ENCODE data around the gene MYO9B. TPM values are rescaled to one million over a fixed set of nuclear protein-coding genes. Genes with fewer than 3 reads are reported as not detected.

MYO9B gene
- total RNA-seq, 1 experiment from 2014 or later = 74.6 TPM

- TF ChIP-seq CTCF (IDR thresholded peaks at IDR 0.05 in 2 of 3, conservative IDR thresholded peaks at IDR 0.05 in 1 of 3; ENCODE audit: borderline replicate concordance in 1 of 3, insufficient read depth in 1 of 3, low read depth in 2 of 3, low read length in 2 of 3) (no peak), POLR2A (IDR thresholded peaks at IDR 0.05; ENCODE audit: borderline replicate concordance, extremely low read depth, insufficient read depth, insufficient read length) (no peak), TCF7L2 (IDR thresholded peaks at IDR 0.05; ENCODE audit: borderline replicate concordance, extremely low read depth, insufficient read depth, insufficient read length) (no peak), ZNF274 (IDR thresholded peaks at IDR 0.05; ENCODE audit: low read depth, low read length) (no peak), SIN3A (IDR thresholded peaks at IDR 0.05; ENCODE audit: low read depth) (no peak), YY1 (IDR thresholded peaks at IDR 0.05; ENCODE audit: extremely low read depth, insufficient replicate concordance, low read depth, low read length) (no peak), FOSL1 (IDR thresholded peaks at IDR 0.05; ENCODE audit: low read depth) (no peak), CEBPB (IDR thresholded peaks at IDR 0.05; ENCODE audit: low read depth) (no peak), ELF1 (IDR thresholded peaks at IDR 0.05; ENCODE audit: borderline replicate concordance, low read depth) (no peak), JUND (IDR thresholded peaks at IDR 0.05) (no peak), RAD21 (IDR thresholded peaks at IDR 0.05; ENCODE audit: low read depth) (no peak)
Measured at GRCh38 chr19:17183858-17184321, 108.3 kb downstream of the MYO9B start (continued).

GRCh38 chr19:17184371-17184841, 108.8 kb downstream of the MYO9B start:
- DNase-seq (ENCODE audit: low read depth, low spot score) (no peak), ATAC-seq (no peak)
- no peak overlapping the region for H3K4me2 ChIP-seq (ENCODE audit: low read length)
- TF ChIP-seq CEBPB (IDR thresholded peaks at IDR 0.05; ENCODE audit: low read depth) (no peak), ZNF274 (IDR thresholded peaks at IDR 0.05; ENCODE audit: low read depth, low read length) (no peak)
- peaks cover 0 to 8% of the 10 kb centered on the region in 2 experiments; a peak in 3 of 4 replicates for H3K36me3 ChIP-seq (ENCODE audit: control insufficient read depth in 1 of 2, insufficient read depth in 2 of 2, low read length in 2 of 2)
- ChIA-PET POLR2A (no interaction called here), RAD21 (ENCODE audit: low non-redundant PET in 1 of 2, low total read pairs in 2 of 2, uncharacterized antibody in 2 of 2, unreplicated experiment in 2 of 2) (no interaction called here), CTCF (no interaction called here)
- H3K9me2 ChIP-seq (ENCODE audit: insufficient read depth) = no peaks in the 10 kb centered on the region
- H3K27me3 ChIP-seq (ENCODE audit: insufficient read depth, low read length) = no peaks in the 10 kb centered on the region
- H3K79me2 ChIP-seq (ENCODE audit: insufficient read depth, low read length) = no peaks in the 10 kb centered on the region
- no peaks in the 10 kb centered on the region for H4K20me1 ChIP-seq (ENCODE audit: insufficient read depth)
- intact Hi-C loops (cut with micrococcal nuclease) = no loop called here
- no TSS peak for BruUV-seq (replicated peaks)
- no peaks in the 10 kb centered on the region for H3K9me3 ChIP-seq (ENCODE audit: control insufficient read depth in 1 of 2, insufficient read depth in 1 of 2, low read depth in 1 of 2, low read length in 2 of 2)
- no peak overlapping the region for H3K4me3 ChIP-seq (replicated peaks in 1 of 2; ENCODE audit: low read depth in 1 of 2, low read length in 2 of 2)
- H2AFZ ChIP-seq (ENCODE audit: low read depth, low read length, poor library complexity, severe bottlenecking) = no peak overlapping the region
- no peak overlapping the region for H3K27ac ChIP-seq (ENCODE audit: low read depth, low read length)
- H3K4me1 ChIP-seq (ENCODE audit: control insufficient read depth in 1 of 2, insufficient read depth in 2 of 2, low read length in 2 of 2) = no peaks in the 10 kb centered on the region
- no peak overlapping the region for H3K9ac ChIP-seq (ENCODE audit: low read length)

Data from HCT116 (cell line).